Naive B cell (primary cell): ENCODE measurements around the gene MYEF2. TPM values are rescaled to one million over a fixed set of nuclear protein-coding genes. Genes with fewer than 3 reads are reported as not detected.

ENCODE experiments used
- ATAC-seq, 2 donors: fragments of 150-1000 bp; cut with Tn5 transposase; 2 replicates each; pipeline ENCODE4 v1.10.0; 2021; ENCODE audit warnings: low read depth in 2 of 2, mild to moderate bottlenecking in 2 of 2, moderate library complexity in 2 of 2
- DNase-seq: peaks from one replicate; pipeline ENCODE4 v3.0.0; 2022
- H3K27ac Mint-ChIP-seq, 6 donors: one replicate each; pipeline ENCODE4 v1.8.0; 2020 to 2022; ENCODE audit warnings: mild to moderate bottlenecking in 6 of 6, mixed read lengths in 6 of 6, moderate library complexity in 5 of 6, inconsistent platforms in 2 of 6
- H3K27me3 Mint-ChIP-seq, 3 donors: one replicate each; pipeline ENCODE4 v1.8.0; 2021 to 2022; ENCODE audit warnings: mixed read lengths in 3 of 3, mild to moderate bottlenecking in 1 of 3
- H3K36me3 Mint-ChIP-seq, 2 donors: one replicate each; pipeline ENCODE4 v1.8.0; 2020 to 2022; ENCODE audit warnings: mixed read lengths in 2 of 2, inconsistent platforms in 1 of 2, mild to moderate bottlenecking in 1 of 2
- H3K4me1 Mint-ChIP-seq, 3 donors: one replicate each; pipeline ENCODE4 v1.8.0; 2020 to 2022; ENCODE audit warnings: mixed read lengths in 3 of 3, inconsistent platforms in 1 of 3, mild to moderate bottlenecking in 1 of 3, moderate library complexity in 1 of 3
- H3K4me3 Mint-ChIP-seq, 8 donors: one replicate each; pipeline ENCODE4 v1.8.0; 2020 to 2022; ENCODE audit warnings: mild to moderate bottlenecking in 8 of 8, mixed read lengths in 8 of 8, moderate library complexity in 8 of 8, inconsistent platforms in 2 of 8
- H3K9me3 Mint-ChIP-seq, 7 donors: one replicate each; pipeline ENCODE4 v1.8.0; 2020 to 2022; ENCODE audit warnings: mixed read lengths in 7 of 7, mild to moderate bottlenecking in 5 of 7, inconsistent platforms in 2 of 7, moderate library complexity in 1 of 7
- polyA plus RNA-seq, 6 donors: library from polyadenylated mRNA; unstranded; fragments of 300-500 nt; fragmentation: Illumina TruSeq; gene quantifications; one replicate each; pipeline ENCODE4 v1.2.3, GENCODE V29; 2021; ENCODE audit warnings: low read depth in 6 of 6

The MYEF2 gene
- 1 to 10 TPM; 1.1 to 6.7 (median 3.6) TPM for polyA plus RNA-seq

- peaks cover 0 to 14% of the 10 kb centered on the region in 2 donors for H3K36me3 Mint-ChIP-seq
- DNase-seq (peak; percentile 49), ATAC-seq (peak; percentile 75 to 78)
- H3K27ac Mint-ChIP-seq, result peak within 1 kb of the TSS; percentile 87 to 98 (median 93)
- peaks cover 13 to 25% (median 14%) of the 10 kb centered on the region in 3 donors for H3K4me1 Mint-ChIP-seq
- H3K27me3 Mint-ChIP-seq, result peaks cover 4 to 14% (median 10%) of the 10 kb centered on the region in 3 donors
- H3K9me3 Mint-ChIP-seq, result peaks cover 0 to 6% (median 3%) of the 10 kb centered on the region in 7 donors
- peak within 1 kb of the TSS; percentile 85 to 96 (median 92) for H3K4me3 Mint-ChIP-seq
Observed at GRCh38 chr15:48177766-48178647, at the start of gene MYEF2. Gene MYEF2 (minus strand): TSS chr15:48178295. CDS start chr15:48178237, 58 bp downstream.

- no peak for DNase-seq
- H3K36me3 Mint-ChIP-seq, result no peaks in the 10 kb centered on the region
- no peak overlapping the region for H3K27ac Mint-ChIP-seq
- no peaks in the 10 kb centered on the region for H3K9me3 Mint-ChIP-seq
- no peaks in the 10 kb centered on the region for H3K27me3 Mint-ChIP-seq
- H3K4me3 Mint-ChIP-seq, result no peak overlapping the region
- no peaks in the 10 kb centered on the region for H3K4me1 Mint-ChIP-seq
- ATAC-seq, result no peak
Observed at GRCh38 chr15:48225771-48226170, 47.7 kb upstream of the MYEF2 start.

- DNase-seq (no peak), ATAC-seq (no peak)
- Mint-ChIP-seq H3K4me3 (no peak overlapping the region), H3K27me3 (no peaks in the 10 kb centered on the region), H3K27ac (no peak overlapping the region), H3K36me3 (no peaks in the 10 kb centered on the region), H3K4me1 (no peaks in the 10 kb centered on the region), H3K9me3 (peaks cover 0 to 3% (median 0%) of the 10 kb centered on the region in 7 donors)
Observed at GRCh38 chr15:48222627-48223026, 44.5 kb upstream of the MYEF2 start.

- Mint-ChIP-seq H3K27me3 (no peaks in the 10 kb centered on the region), H3K4me3 (no peak overlapping the region), H3K36me3 (no peaks in the 10 kb centered on the region), H3K4me1 (no peaks in the 10 kb centered on the region), H3K27ac (no peak overlapping the region), H3K9me3 (peaks cover 0 to 3% (median 0%) of the 10 kb centered on the region in 7 donors)
- DNase-seq, result no peak
- no peak for ATAC-seq
Observed at GRCh38 chr15:48221885-48222284, 43.8 kb upstream of the MYEF2 start.

- Mint-ChIP-seq H3K27ac (no peak overlapping the region), H3K27me3 (no peaks in the 10 kb centered on the region), H3K4me3 (no peak overlapping the region), H3K4me1 (no peaks in the 10 kb centered on the region), H3K36me3 (no peaks in the 10 kb centered on the region), H3K9me3 (peaks cover 0 to 3% (median 0%) of the 10 kb centered on the region in 7 donors)
- DNase-seq, result no peak
- no peak for ATAC-seq
Observed at GRCh38 chr15:48221261-48221660, 43.2 kb upstream of the MYEF2 start.

- no peak within 1 kb of the TSS for H3K27ac Mint-ChIP-seq
- DNase-seq (no peak), ATAC-seq (no peak)
- no peaks in the 10 kb centered on the region for H3K36me3 Mint-ChIP-seq
- peaks cover 0 to 2% (median 0%) of the 10 kb centered on the region in 7 donors for H3K9me3 Mint-ChIP-seq
- H3K4me3 Mint-ChIP-seq, result no peak within 1 kb of the TSS
- H3K4me1 Mint-ChIP-seq, result no peaks in the 10 kb centered on the region
- peaks cover 0 to 27% (median 17%) of the 10 kb centered on the region in 3 donors for H3K27me3 Mint-ChIP-seq
Observed at GRCh38 chr15:48205981-48206380, 27.9 kb upstream of the MYEF2 start, which contains the start of gene SLC12A1. Gene SLC12A1 (plus strand): TSS chr15:48206302. CDS start chr15:48207720, 1,418 bp downstream.

- DNase-seq (no peak), ATAC-seq (no peak)
- no peak overlapping the region for H3K27ac Mint-ChIP-seq
- no peaks in the 10 kb centered on the region for H3K9me3 Mint-ChIP-seq
- peaks cover 14 to 30% (median 24%) of the 10 kb centered on the region in 3 donors for H3K27me3 Mint-ChIP-seq
- no peak overlapping the region for H3K4me3 Mint-ChIP-seq
- H3K36me3 Mint-ChIP-seq, result no peaks in the 10 kb centered on the region
- H3K4me1 Mint-ChIP-seq, result no peaks in the 10 kb centered on the region
Observed at GRCh38 chr15:48202068-48202467, 24.0 kb upstream of the MYEF2 start.

GRCh38 chr15:48191574-48192225 lies 13.6 kb upstream of the MYEF2 start, which contains the start of gene CTXN2:
Gene CTXN2 (plus strand): TSS chr15:48191665. CDS start chr15:48201301, 9,636 bp downstream.
- H3K27ac Mint-ChIP-seq, result peak within 1 kb of the TSS in 1 of 6 donors; percentile 81
- peaks cover 0 to 6% (median 3%) of the 10 kb centered on the region in 7 donors for H3K9me3 Mint-ChIP-seq
- peaks cover 0 to 12% (median 7%) of the 10 kb centered on the region in 3 donors for H3K4me1 Mint-ChIP-seq
- ATAC-seq, result no peak
- H3K27me3 Mint-ChIP-seq, result peaks cover 27 to 45% (median 33%) of the 10 kb centered on the region in 3 donors
- no peaks in the 10 kb centered on the region for H3K36me3 Mint-ChIP-seq
- H3K4me3 Mint-ChIP-seq, result peak within 1 kb of the TSS in 2 of 8 donors; percentile 37 to 47
- no peak for DNase-seq

- peaks cover 29 to 47% (median 32%) of the 10 kb centered on the region in 3 donors for H3K27me3 Mint-ChIP-seq
- ATAC-seq (no peak), DNase-seq (no peak)
Observed at GRCh38 chr15:48190932-48191573, 13.0 kb upstream of the MYEF2 start.

GRCh38 chr15:48186271-48186670 lies 8.2 kb upstream of the MYEF2 start:
- no peaks in the 10 kb centered on the region for H3K36me3 Mint-ChIP-seq
- H3K27me3 Mint-ChIP-seq, result peaks cover 25 to 42% (median 40%) of the 10 kb centered on the region in 3 donors
- no peak overlapping the region for H3K27ac Mint-ChIP-seq

More at GRCh38 chr15:48190932-48191573, 13.0 kb upstream of the MYEF2 start:
- no peaks in the 10 kb centered on the region for H3K36me3 Mint-ChIP-seq
- H3K4me3 Mint-ChIP-seq, result peak overlapping the region in 1 of 8 donors; percentile 37
- H3K27ac Mint-ChIP-seq, result peak overlapping the region in 1 of 6 donors; percentile 81
- H3K4me1 Mint-ChIP-seq, result peaks cover 0 to 12% (median 7%) of the 10 kb centered on the region in 3 donors
- H3K9me3 Mint-ChIP-seq, result peaks cover 0 to 6% (median 3%) of the 10 kb centered on the region in 7 donors

GRCh38 chr15:48185529-48185928 lies 7.4 kb upstream of the MYEF2 start:
- Mint-ChIP-seq H3K27ac (peak overlapping the region in 1 of 6 donors; percentile 1), H3K36me3 (no peaks in the 10 kb centered on the region), H3K27me3 (peaks cover 24 to 37% (median 35%) of the 10 kb centered on the region in 3 donors), H3K4me3 (no peak overlapping the region), H3K9me3 (peaks cover 0 to 11% (median 0%) of the 10 kb centered on the region in 7 donors), H3K4me1 (no peaks in the 10 kb centered on the region)
- ATAC-seq (no peak), DNase-seq (no peak)

More at GRCh38 chr15:48186271-48186670, 8.2 kb upstream of the MYEF2 start:
- Mint-ChIP-seq H3K4me3 (no peak overlapping the region), H3K4me1 (peaks cover 0 to 6% (median under 1%) of the 10 kb centered on the region in 3 donors), H3K9me3 (peaks cover 0 to 11% (median under 1%) of the 10 kb centered on the region in 7 donors)
- ATAC-seq, result no peak
- no peak for DNase-seq

GRCh38 chr15:48182749-48183148 lies 4.7 kb upstream of the MYEF2 start:
- no peaks in the 10 kb centered on the region for H3K36me3 Mint-ChIP-seq
- H3K27ac Mint-ChIP-seq, result peak overlapping the region in 1 of 6 donors; percentile 2
- DNase-seq (no peak), ATAC-seq (no peak)
- H3K9me3 Mint-ChIP-seq, result peaks cover 0 to 11% (median 0%) of the 10 kb centered on the region in 7 donors
- no peak overlapping the region for H3K4me3 Mint-ChIP-seq
- H3K4me1 Mint-ChIP-seq, result no peaks in the 10 kb centered on the region
- H3K27me3 Mint-ChIP-seq, result peaks cover 19 to 37% (median 37%) of the 10 kb centered on the region in 3 donors

- H3K27me3 Mint-ChIP-seq, result peaks cover 4 to 14% (median 10%) of the 10 kb centered on the region in 3 donors
- H3K4me1 Mint-ChIP-seq, result peaks cover 11 to 19% (median 13%) of the 10 kb centered on the region in 3 donors
- H3K27ac Mint-ChIP-seq, result no peak overlapping the region
- peaks cover 0 to 2% (median 0%) of the 10 kb centered on the region in 7 donors for H3K9me3 Mint-ChIP-seq
- peak overlapping the region; percentile 49 to 93 (median 76) for H3K4me3 Mint-ChIP-seq
- peaks cover 0 to 8% of the 10 kb centered on the region in 2 donors for H3K36me3 Mint-ChIP-seq
- ATAC-seq (no peak), DNase-seq (no peak)
Observed at GRCh38 chr15:48178648-48178931, 495 bp upstream of the MYEF2 start.
